BE2C (cell line): ENCODE data around the gene SFMBT2.
A peak's percentile ranks its signal among the peaks of the same experiment; 100 is the strongest.

Source experiments
- DNase-seq: peaks from one replicate; pipeline ENCODE4 v3.0.0-alpha.2; 2020
- H3K27me3 ChIP-seq: fragments of 250-450 bp; sonication (Bioruptor Pico); 2 replicates; pipeline ENCODE4 v1.5.1; 2020; ENCODE audit warnings: mild to moderate bottlenecking
- H3K36me3 ChIP-seq: fragments of 250-450 bp; sonication (Bioruptor Pico); 2 replicates; pipeline ENCODE4 v1.5.1; 2020; ENCODE audit warnings: mild to moderate bottlenecking
- H3K4me1 ChIP-seq: fragments of 250-450 bp; sonication (Bioruptor Pico); 2 replicates; pipeline ENCODE4 v1.5.1; 2020
- H3K4me3 ChIP-seq: 2 replicates; pipeline ENCODE4 v1.5.1; 2011; ENCODE audit warnings: low read depth, low read length
- H3K9me3 ChIP-seq: fragments of 250-450 bp; sonication (Bioruptor Pico); 2 replicates; pipeline ENCODE4 v1.5.1; 2020
- CTCF ChIP-seq: IDR thresholded peaks from 2 replicates; pipeline ENCODE4 v1.5.1; 2012; ENCODE audit warnings: mild to moderate bottlenecking, low read depth, low read length

The SFMBT2 gene

GRCh38 chr10:7412928-7413282 lies 2.1 kb upstream of the SFMBT2 start:
- Histone ChIP-seq H3K9me3 (no peaks in the 10 kb centered on the region), H3K36me3 (no peaks in the 10 kb centered on the region), H3K4me1 (no peaks in the 10 kb centered on the region), H3K27me3 (peaks cover 26% of the 10 kb centered on the region), H3K4me3 (peak overlapping the region; percentile 91)
- no peak for TF ChIP-seq CTCF
- DNase-seq, result peak; percentile 18

- TF ChIP-seq CTCF, result no peak
- Histone ChIP-seq H3K4me3 (peak overlapping the region; percentile 91), H3K27me3 (peaks cover 26% of the 10 kb centered on the region)
Observed at GRCh38 chr10:7412237-7412927, 1.5 kb upstream of the SFMBT2 start.

GRCh38 chr10:7411671-7412128 lies 866 bp upstream of the SFMBT2 start:
- no peaks in the 10 kb centered on the region for H3K9me3 ChIP-seq
- H3K27me3 ChIP-seq, result peaks cover 26% of the 10 kb centered on the region
- peak; percentile 15 for DNase-seq
- peak overlapping the region; percentile 91 for H3K4me3 ChIP-seq
- TF ChIP-seq CTCF, result no peak
- no peaks in the 10 kb centered on the region for H3K36me3 ChIP-seq
- no peaks in the 10 kb centered on the region; the same call in 1 of the 2 replicates for H3K4me1 ChIP-seq

More at GRCh38 chr10:7412237-7412927, 1.5 kb upstream of the SFMBT2 start:
- H3K9me3 ChIP-seq, result no peaks in the 10 kb centered on the region
- H3K4me1 ChIP-seq, result no peaks in the 10 kb centered on the region; the same call in 1 of the 2 replicates
- no peaks in the 10 kb centered on the region for H3K36me3 ChIP-seq
- peak; percentile 35 for DNase-seq

- Histone ChIP-seq H3K4me1 (no peaks in the 10 kb centered on the region; the same call in 1 of the 2 replicates), H3K36me3 (no peaks in the 10 kb centered on the region), H3K9me3 (no peaks in the 10 kb centered on the region), H3K27me3 (peaks cover 26% of the 10 kb centered on the region), H3K4me3 (peak overlapping the region; percentile 91)
- DNase-seq, result peak; percentile 22
- TF ChIP-seq CTCF, result no peak
Observed at GRCh38 chr10:7410301-7410861, 453 bp downstream of the SFMBT2 start.

- peak; percentile 13 for DNase-seq
- Histone ChIP-seq H3K4me3 (peak overlapping the region; percentile 91), H3K9me3 (no peaks in the 10 kb centered on the region), H3K4me1 (no peaks in the 10 kb centered on the region; the same call in 1 of the 2 replicates), H3K27me3 (peaks cover 26% of the 10 kb centered on the region), H3K36me3 (no peaks in the 10 kb centered on the region)
- TF ChIP-seq CTCF, result no peak
Observed at GRCh38 chr10:7409732-7410168, 1.1 kb downstream of the SFMBT2 start.
